NCI-H1694 treated with DMSO at 0.1 percent for 48 hours (cell line): Measurements from ENCODE around the gene PTPRU.
"Not testable (repeated sequence)": the region's sequence is repeated elsewhere in the genome, so short reads cannot be mapped to it uniquely, and the experiment has no call there.

Experiments
- DNase-seq: peaks from one replicate; lab custom pipeline; 2025; lab: John Stamatoyannopoulos, UW

Gene PTPRU

DNA sequence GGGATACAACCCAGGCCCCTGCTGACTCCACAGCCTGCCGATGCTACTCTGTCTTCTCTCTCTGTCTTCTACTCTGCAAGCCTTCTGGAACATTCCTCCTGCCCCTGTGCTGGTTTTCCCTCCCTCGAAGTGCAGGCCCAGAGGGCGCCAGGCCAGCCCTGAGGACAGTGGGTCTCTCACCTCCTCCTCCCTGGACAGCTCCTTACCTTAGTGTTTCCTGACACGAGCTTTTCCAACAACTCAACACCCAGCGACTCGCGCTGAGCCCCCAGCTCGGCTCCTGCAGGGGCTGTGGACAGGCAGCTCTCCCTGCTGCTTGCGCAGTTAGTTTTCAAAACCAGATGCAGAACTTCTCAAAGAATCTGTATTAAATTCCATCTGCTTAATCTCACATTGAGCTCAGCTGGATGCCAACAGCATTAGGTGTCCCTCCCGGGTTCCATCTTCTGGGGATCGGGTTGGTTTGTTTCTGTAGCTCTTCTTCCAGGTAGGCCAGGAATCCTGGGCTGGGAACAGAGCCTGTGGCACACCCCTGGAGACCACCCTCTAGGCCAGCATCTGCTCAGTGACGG, 54.2 kb downstream of the PTPRU start:
- DNase-seq: no peak

DNA sequence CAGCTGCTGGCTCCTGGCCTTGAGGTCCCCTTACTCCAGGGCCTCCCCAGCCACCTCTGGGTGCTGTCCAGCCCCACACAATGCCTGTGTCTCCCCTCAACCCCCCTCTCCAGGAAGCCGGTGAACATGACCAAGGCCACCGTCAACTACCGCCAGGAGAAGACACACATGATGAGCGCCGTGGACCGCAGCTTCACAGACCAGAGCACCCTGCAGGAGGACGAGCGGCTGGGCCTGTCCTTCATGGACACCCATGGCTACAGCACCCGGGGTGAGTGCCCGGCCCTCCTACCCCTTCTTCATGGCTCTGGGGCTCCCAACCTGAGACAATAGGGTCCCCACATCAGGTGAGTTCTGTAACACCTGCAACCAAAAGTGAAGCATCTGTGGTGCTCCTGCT, 55.4 kb downstream of the PTPRU start:
- DNase-seq: no peak

DNA sequence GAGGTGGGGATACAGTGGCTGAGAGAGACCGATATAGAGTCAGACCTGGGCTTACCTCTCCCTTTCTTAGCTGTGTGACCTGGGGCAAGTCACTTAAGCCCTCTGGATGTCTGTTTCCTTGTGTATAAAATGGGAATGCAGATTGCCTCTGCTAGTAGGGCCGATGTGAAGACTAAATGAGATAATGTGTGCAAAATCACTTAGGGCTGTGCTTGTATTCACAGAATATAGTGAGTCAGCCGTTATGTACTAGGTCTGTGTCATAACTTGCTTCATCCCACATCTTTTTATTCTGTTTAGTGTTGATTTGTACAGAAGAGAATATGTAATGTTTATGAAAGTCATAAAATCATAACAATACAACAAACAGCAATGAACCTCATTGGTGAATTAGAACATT, 56.0 kb downstream of the PTPRU start:
- no peak for DNase-seq

GRCh38 chr1:29297450-29297849, 61.1 kb downstream of the PTPRU start:
- DNase-seq: no peak

DNA sequence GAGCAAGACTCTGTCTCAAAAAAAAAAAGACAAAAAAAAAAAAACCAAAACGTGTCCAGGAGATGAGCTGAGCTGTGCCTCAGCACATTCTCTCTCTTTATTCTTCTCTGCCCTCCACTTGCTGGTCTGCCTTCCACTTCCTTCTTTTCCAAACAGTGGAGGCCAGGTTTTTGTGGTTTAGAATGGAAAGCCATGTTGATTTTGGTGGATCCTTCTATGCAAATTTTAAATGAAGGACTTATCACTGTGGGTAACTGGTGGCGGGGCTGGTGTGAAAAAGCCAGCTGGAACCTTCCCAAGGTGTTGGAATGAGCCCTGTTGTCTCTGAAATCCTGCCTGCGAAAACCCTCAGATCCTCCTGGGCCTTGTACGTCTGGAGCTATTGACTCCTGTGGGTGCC, 61.9 kb downstream of the PTPRU start:
- no peak for DNase-seq

- DNase-seq: no peak
Observed at GRCh38 chr1:29299446-29299845, 63.1 kb downstream of the PTPRU start.

- DNase-seq: not testable (repeated sequence)
Observed at GRCh38 chr1:29301732-29302131, 65.4 kb downstream of the PTPRU start.

DNA sequence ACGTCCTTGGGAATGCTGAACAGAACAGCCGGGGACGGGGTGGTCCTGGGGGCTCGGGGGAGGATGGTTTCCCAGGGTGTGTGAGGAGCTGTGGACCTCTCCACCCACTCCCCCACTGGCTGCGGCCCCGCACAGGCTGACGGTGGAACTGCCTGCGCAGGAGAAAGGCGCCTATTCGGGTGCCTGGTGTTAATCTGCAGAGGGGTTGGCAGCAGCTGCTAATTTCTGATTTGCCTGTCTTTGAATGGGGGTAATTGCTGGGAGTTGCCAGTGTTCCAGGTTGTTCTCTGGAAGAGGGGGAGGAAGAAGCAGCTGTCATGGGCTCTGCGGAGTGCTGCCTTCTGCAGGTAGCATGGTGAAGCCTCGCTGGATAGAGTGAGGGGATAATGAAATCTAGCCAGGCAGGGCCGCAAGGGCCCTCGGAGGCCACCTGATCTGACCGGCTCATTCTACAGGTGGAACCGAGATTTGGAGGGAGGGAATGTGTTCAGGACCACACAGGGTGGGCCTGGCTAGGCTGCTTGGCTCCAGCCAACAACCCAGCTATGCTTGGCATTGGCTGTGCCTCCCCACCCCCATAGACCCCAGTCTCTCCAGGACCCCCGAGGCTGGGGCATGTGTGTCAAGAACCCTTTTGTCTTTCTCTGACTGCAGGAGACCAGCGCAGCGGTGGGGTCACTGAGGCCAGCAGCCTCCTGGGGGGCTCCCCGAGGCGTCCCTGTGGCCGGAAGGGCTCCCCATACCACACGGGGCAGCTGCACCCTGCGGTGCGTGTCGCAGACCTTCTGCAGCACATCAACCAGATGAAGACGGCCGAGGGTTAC, 67.1 kb downstream of the PTPRU start:
- no peak for DNase-seq

GRCh38 chr1:29304025-29304684, 67.8 kb downstream of the PTPRU start:
- no peak for DNase-seq

GRCh38 chr1:29305943-29306342, 69.6 kb downstream of the PTPRU start:
- DNase-seq: no peak

- no peak for DNase-seq
Observed at GRCh38 chr1:29306471-29307140, 70.3 kb downstream of the PTPRU start.

DNA sequence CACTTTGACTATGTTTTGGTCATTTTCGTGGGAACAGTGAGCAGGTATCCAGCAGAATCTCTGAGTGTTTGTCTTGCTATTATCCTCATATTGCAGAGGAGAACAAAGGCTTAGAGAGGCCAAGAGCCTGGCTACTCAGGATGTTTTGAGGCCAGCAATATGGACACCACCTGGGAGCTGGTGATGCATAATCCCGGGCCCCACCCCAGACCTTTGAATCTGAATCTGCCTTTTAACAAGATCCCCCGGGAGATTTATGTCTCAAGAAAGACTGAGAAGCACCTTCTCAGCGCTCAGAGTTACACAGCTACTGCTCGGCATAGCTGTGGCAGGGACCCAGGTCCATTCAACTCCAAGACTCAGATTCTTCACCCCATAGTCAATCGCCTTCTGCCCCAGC, 72.8 kb downstream of the PTPRU start:
- DNase-seq: no peak

DNA sequence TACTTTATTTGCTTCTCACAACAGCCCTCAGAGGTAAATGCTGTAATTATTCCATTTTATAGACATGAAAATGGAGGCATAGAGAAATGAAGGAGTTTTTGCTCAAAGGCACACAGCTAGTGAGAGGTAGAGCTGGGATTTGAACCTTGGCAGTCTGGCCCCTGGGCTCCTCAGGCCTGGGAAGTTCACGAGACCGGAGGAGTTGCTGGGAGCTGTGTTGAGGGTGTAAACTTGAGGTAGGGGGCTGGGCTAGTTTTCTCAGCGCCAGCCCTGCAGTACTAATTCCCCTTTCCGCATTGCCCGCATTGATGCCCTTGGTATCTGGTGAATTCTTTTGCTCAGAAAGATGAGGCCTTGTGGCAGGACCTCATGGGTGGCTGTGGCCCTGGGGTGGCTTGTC, 73.3 kb downstream of the PTPRU start:
- DNase-seq: no peak

- DNase-seq: no peak
Observed at GRCh38 chr1:29310616-29311180, 74.4 kb downstream of the PTPRU start.

DNA sequence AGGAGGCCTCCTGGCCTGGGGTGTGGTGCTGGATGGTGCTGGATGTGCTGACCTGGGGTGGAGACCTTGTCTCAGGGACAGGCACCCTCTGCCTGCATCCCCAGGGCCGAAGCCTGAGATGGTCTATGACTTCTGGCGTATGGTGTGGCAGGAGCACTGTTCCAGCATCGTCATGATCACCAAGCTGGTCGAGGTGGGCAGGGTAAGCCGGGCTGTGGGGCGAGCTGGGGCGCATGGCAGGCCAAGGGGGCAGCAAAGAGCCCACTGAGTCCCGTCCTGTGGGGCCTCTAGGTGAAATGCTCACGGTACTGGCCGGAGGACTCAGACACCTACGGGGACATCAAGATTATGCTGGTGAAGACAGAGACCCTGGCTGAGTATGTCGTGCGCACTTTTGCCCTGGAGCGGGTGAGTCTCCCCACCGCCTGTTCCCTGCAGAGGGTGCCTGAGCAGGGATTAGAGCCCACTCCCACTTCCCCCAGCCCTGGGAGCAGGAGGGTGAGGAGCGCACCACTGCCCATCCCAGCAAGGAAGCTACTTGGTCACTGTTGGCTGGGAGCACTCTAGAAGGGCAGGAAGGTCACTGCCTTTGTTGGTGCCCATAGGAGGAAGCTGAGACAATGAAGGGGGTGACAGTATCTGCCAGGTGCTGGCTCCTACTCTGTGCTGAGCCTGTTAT, 75.2 kb downstream of the PTPRU start:
- DNase-seq: no peak

GRCh38 chr1:29312469-29313461, 76.4 kb downstream of the PTPRU start:
- DNase-seq: no peak

DNA sequence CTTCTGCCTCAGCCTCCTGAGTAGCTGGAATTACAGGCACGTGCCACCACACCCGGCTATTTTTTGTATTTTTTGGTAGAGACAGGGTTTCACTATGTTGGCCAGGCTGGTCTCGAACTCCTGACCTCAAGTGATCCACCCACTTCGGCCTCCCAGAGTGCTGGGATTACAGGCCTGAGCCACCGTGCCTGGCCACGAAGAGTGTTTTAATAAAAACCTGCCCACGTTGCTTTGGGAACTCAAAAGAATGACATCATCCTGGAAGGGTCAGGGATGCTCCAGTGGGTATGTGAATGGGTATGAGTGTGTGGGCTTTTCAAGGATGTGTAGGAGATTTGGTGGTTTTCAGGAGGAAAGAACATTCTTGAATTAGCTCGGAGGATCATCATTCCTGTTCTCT, 78.4 kb downstream of the PTPRU start:
- not testable (repeated sequence) for DNase-seq

DNA sequence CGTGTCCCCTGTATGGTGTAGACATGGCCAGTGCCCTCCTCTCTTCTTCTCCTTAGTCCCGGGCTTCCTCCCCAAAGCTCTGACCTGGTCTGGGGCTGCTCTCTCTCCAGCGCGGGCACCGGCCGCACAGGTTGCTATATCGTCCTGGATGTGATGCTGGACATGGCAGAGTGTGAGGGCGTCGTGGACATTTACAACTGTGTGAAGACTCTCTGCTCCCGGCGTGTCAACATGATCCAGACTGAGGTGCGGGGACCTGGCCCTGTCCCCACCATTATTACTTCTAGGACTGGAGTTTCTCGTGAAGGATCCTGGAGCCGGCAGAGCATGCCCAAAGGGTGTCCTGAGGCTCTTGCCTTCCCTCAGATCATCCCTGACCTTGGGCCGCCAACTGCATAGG, 78.9 kb downstream of the PTPRU start:
- no peak for DNase-seq

DNA sequence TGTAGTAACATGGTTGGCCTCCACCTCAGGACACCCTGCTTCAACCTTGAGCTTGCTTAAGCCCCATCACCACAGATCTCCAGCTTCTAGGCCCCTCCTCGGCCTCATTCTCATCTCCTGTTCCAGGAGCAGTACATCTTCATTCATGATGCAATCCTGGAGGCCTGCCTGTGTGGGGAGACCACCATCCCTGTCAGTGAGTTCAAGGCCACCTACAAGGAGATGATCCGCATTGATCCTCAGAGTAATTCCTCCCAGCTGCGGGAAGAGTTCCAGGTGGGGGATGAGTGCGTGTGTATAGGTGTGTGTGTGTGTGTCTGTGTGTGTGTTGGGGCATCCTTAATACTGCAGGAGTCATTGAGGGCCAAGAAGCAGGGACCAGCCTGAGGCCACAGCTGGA, 79.6 kb downstream of the PTPRU start:
- no peak for DNase-seq

DNA sequence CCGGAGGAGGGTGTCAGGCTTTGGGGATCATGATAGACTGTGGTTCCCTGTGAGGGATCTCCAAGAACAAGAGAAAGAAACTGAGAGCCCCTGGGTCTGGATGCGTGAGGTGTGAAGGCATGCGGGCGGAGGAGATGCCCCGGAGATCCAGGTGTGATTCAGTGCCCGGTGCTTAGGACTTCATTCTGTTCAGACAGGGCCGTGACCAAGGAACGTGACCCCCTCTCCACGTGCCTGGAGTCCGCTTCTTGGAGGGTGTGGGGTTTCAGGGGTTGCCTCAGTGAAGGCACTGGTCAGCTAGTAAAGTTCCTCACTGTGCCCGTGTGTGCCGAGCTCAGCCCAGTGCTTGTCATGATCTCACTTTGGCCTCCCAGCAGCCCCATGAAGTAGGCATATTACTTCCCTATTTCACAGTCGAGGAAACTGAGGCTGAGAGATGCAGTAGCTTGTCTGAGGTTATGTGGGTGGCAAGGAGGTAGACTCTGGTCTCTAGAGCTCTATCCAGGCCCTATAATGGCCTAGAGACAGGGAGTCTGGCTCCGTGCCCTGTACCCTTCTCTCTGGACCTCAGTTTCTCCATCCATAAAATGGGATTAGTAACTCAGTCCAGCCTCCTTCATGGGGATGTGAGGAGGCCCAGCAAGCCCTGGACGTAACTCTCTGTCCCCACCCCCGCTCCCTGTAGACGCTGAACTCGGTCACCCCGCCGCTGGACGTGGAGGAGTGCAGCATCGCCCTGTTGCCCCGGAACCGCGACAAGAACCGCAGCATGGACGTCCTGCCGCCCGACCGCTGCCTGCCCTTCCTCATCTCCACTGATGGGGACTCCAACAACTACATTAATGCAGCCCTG, 81.0 kb downstream of the PTPRU start:
- DNase-seq: no peak
